NB4 (cell line): Measurements from ENCODE around the gene FAM185A.

Experiments
- MYC ChIP-seq: IDR thresholded peaks from 2 replicates; pipeline ENCODE4 v1.6.1; 2011; ENCODE audit warnings: low read depth, low read length
- POLR2A ChIP-seq: IDR thresholded peaks from 2 replicates; pipeline ENCODE4 v1.6.1; 2011; ENCODE audit warnings: mild to moderate bottlenecking; ENCODE audit not compliant: insufficient read length; ENCODE audit errors: extremely low read depth
- TF ChIP-seq, protein P1 (sequence below): IDR thresholded peaks from one replicate; pipeline ENCODE4 v1.5.1; 2012; ENCODE audit warnings: low read depth, low read length
- TF ChIP-seq, protein P2 (sequence below): IDR thresholded peaks from 2 replicates; pipeline ENCODE4 v1.6.1; 2011; ENCODE audit warnings: low read depth, low read length

DNA sequence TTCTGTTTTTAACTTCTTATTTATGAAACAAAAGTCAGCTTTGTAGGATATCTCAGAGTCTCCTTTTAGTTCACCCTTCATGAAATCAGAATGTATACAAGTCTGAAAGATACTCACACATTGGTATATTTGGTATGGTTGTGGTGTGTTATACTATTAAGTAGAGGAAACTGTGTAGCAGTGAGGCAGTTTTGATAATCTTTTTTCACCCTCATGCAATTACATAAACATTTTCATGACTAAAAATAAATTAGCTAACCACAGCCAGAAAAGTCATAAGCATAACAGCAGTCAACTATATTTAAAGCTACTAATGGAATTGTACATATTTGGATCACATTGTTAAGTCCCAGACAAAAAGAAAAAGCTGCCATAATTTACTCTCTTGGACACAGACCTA is 62.1 kb downstream of the FAM185A start:
- TF ChIP-seq, protein P1, sequence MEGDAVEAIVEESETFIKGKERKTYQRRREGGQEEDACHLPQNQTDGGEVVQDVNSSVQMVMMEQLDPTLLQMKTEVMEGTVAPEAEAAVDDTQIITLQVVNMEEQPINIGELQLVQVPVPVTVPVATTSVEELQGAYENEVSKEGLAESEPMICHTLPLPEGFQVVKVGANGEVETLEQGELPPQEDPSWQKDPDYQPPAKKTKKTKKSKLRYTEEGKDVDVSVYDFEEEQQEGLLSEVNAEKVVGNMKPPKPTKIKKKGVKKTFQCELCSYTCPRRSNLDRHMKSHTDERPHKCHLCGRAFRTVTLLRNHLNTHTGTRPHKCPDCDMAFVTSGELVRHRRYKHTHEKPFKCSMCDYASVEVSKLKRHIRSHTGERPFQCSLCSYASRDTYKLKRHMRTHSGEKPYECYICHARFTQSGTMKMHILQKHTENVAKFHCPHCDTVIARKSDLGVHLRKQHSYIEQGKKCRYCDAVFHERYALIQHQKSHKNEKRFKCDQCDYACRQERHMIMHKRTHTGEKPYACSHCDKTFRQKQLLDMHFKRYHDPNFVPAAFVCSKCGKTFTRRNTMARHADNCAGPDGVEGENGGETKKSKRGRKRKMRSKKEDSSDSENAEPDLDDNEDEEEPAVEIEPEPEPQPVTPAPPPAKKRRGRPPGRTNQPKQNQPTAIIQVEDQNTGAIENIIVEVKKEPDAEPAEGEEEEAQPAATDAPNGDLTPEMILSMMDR, result no peak
- TF ChIP-seq, protein P2, sequence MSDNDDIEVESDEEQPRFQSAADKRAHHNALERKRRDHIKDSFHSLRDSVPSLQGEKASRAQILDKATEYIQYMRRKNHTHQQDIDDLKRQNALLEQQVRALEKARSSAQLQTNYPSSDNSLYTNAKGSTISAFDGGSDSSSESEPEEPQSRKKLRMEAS, result no peak
- TF ChIP-seq MYC, result no peak
- no peak for TF ChIP-seq POLR2A
